Small intestine (tissue), 7 donors: ENCODE results near the gene CLCNKB. TPM values are rescaled to one million over a fixed set of nuclear protein-coding genes. Genes with fewer than 3 reads are reported as not detected.

ENCODE experiments used
- DNase-seq, 2 donors: peaks; one replicate each; pipeline versions ENCODE4 v3.0.0 to v3.0.0-alpha.2; 2013
- FAIRE-seq: peaks from 2 replicates; lab custom pipeline; 2012; peaks lifted over from hg19 to GRCh38; lab: Jason Lieb, UNC
- H3K27ac ChIP-seq, 3 donors: one replicate each; pipeline ENCODE4 v1.5.1; 2013; ENCODE audit warnings: low read length in 2 of 3, mild to moderate bottlenecking in 2 of 3, control low read depth in 1 of 3, inconsistent platforms in 1 of 3, low read depth in 1 of 3, moderate library complexity in 1 of 3
- H3K27me3 ChIP-seq, 3 donors: one replicate each; pipeline ENCODE4 v1.6.1; 2013; ENCODE audit warnings: low read length in 3 of 3, inconsistent platforms in 1 of 3; ENCODE audit not compliant: control insufficient read depth in 3 of 3, insufficient read depth in 3 of 3
- H3K36me3 ChIP-seq, 3 donors: one replicate each; pipeline ENCODE4 v1.6.1; 2013; ENCODE audit warnings: low read length in 3 of 3, inconsistent platforms in 1 of 3, low read depth in 1 of 3, mild to moderate bottlenecking in 1 of 3, moderate library complexity in 1 of 3; ENCODE audit not compliant: control insufficient read depth in 3 of 3, insufficient read depth in 2 of 3
- H3K4me1 ChIP-seq, 3 donors: one replicate each; pipeline ENCODE4 v1.6.1; 2013; ENCODE audit warnings: low read length in 2 of 3, inconsistent platforms in 1 of 3, low read depth in 1 of 3, mild to moderate bottlenecking in 1 of 3, moderate library complexity in 1 of 3; ENCODE audit not compliant: control insufficient read depth in 3 of 3, insufficient read depth in 2 of 3
- H3K4me3 ChIP-seq, 3 donors: one replicate each; pipeline ENCODE4 v1.5.1; 2013; ENCODE audit warnings: low read length in 3 of 3, control low read depth in 1 of 3, inconsistent platforms in 1 of 3, low read depth in 1 of 3, mild to moderate bottlenecking in 1 of 3, moderate library complexity in 1 of 3
- H3K9me3 ChIP-seq, 2 donors: one replicate each; pipeline ENCODE4 v1.6.1; 2013; ENCODE audit warnings: low read depth in 1 of 2, low read length in 1 of 2; ENCODE audit not compliant: control insufficient read depth in 2 of 2, insufficient read depth in 1 of 2
- WGBS, 3 donors: extraction: QIAGEN DNeasy Blood & Tissue Kit; methylation state at CpG; one replicate each; pipeline ENCODE4 v1.1.7; 2013; 5-methylcytosine and 5-hydroxymethylcytosine counted together
- polyA plus RNA-seq, 4 donors: library from polyadenylated mRNA; stranded (reverse) in 3 of 4; unstranded in 1 of 4; fragments of 200-250 nt in 3 of 4; fragments of 120-200 nt in 1 of 4; gene quantifications; one replicate each; pipeline versions ENCODE4 v1.2.1 to v1.2.3, GENCODE V29; 2013
- donor health status: healthy with polysubstance abuse.
- donor health status: control.
- donor health status: control.
- donor health status: Bipolar disorder and iron deficiency.
- donor health status: healthy.

CLCNKB gene
- polyA plus RNA-seq, 4 donors, result 0.04 to 0.19 TPM; not detected in 2

DNA sequence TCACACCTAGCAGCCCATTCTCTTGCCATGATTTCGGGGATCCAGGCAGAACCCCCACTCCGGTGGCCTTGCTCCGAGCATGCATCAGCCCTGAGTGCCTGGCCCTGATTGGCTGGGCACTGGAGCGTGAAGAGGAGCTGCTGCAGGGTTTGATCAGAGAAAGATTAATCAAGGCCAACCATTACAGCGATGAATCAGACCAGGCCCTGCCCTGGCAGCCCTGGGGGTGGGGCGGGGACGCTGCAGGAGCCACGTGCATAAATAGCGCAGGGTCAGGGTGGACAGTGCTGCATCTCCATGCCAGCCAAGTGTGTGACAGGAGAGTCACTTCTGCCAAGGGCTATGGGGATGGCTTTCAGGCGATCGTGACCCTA is 33.3 kb downstream of the CLCNKB start:
- 40 to 77% (median 55%) methylated on average over 11 of the region's 11 CpGs for WGBS, 3 donors
- H3K27me3 ChIP-seq, result peaks cover 0 to 5% (median 0%) of the 10 kb centered on the region in 3 donors
- no peaks in the 10 kb centered on the region for H3K36me3 ChIP-seq
- H3K27ac ChIP-seq, result no peak overlapping the region
- DNase-seq, result peak in 1 of 2 donors; percentile 43
- FAIRE-seq, result no peak
- no peak overlapping the region for H3K4me3 ChIP-seq
- H3K9me3 ChIP-seq, result no peaks in the 10 kb centered on the region
- H3K4me1 ChIP-seq, result peaks cover 0 to 20% (median 0%) of the 10 kb centered on the region in 3 donors

GRCh38 chr1:16077406-16078245 is 34.0 kb downstream of the CLCNKB start:
- H3K4me1 ChIP-seq, result peaks cover 0 to 22% (median 0%) of the 10 kb centered on the region in 3 donors
- H3K9me3 ChIP-seq, result no peaks in the 10 kb centered on the region
- H3K4me3 ChIP-seq, result no peak overlapping the region
- WGBS, 3 donors, result 39 to 75% (median 50%) methylated on average over 12 of the region's 12 CpGs
- H3K36me3 ChIP-seq, result no peaks in the 10 kb centered on the region
- H3K27me3 ChIP-seq, result peaks cover 0 to 5% (median 0%) of the 10 kb centered on the region in 3 donors
- DNase-seq, result no peak
- no peak for FAIRE-seq
- H3K27ac ChIP-seq, result no peak overlapping the region

- Histone ChIP-seq H3K4me1 (peaks cover 0 to 25% (median 0%) of the 10 kb centered on the region in 3 donors), H3K36me3 (no peaks in the 10 kb centered on the region), H3K27me3 (peaks cover 0 to under 1% (median 0%) of the 10 kb centered on the region in 3 donors), H3K27ac (peak overlapping the region in 1 of 3 donors; percentile 36), H3K9me3 (no peaks in the 10 kb centered on the region), H3K4me3 (no peak overlapping the region)
- WGBS, 3 donors, result 21 to 34% (median 30%) methylated on average over 10 of the region's 10 CpGs
- DNase-seq (peak; percentile 74 to 90), FAIRE-seq (no peak)
Observed at GRCh38 chr1:16078925-16079656, 35.5 kb downstream of the CLCNKB start.

- Histone ChIP-seq H3K4me3 (no peak overlapping the region), H3K4me1 (peaks cover 0 to 27% (median 0%) of the 10 kb centered on the region in 3 donors), H3K27me3 (no peaks in the 10 kb centered on the region), H3K36me3 (no peaks in the 10 kb centered on the region), H3K27ac (no peak overlapping the region), H3K9me3 (no peaks in the 10 kb centered on the region)
- 75 to 88% (median 85%) methylated on average over 5 of the region's 5 CpGs for WGBS, 3 donors
- FAIRE-seq, result no peak
- no peak for DNase-seq
Observed at GRCh38 chr1:16080422-16081150, 37.0 kb downstream of the CLCNKB start.

DNA sequence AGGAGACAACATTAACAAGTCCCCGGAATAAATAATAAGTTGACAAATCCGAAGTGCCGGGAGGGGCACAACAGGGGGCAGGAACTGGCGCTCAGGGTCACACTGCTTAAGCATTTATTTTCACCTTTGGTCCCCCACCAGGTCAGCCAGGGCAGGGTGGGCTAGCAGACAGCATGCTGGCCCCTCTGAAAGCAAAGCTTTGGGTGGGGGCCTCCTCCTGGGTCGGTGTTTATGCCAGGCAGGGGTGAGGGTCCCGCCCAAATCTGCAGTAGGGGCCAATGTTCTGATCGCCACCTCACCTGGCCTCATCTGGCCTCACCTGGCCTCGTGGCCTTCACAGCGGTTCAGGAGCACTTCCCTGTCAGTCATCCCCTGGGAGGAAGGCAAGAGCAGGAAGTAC is 38.1 kb downstream of the CLCNKB start:
- WGBS, 3 donors, result 72 to 82% (median 76%) methylated on average over 9 of the region's 9 CpGs
- Histone ChIP-seq H3K27ac (no peak overlapping the region), H3K4me1 (peaks cover 0 to 28% (median 0%) of the 10 kb centered on the region in 3 donors), H3K9me3 (no peaks in the 10 kb centered on the region), H3K36me3 (no peaks in the 10 kb centered on the region), H3K27me3 (no peaks in the 10 kb centered on the region), H3K4me3 (no peak overlapping the region)
- no peak for FAIRE-seq
- DNase-seq, result no peak

GRCh38 chr1:16082283-16083038 is 38.9 kb downstream of the CLCNKB start:
- Histone ChIP-seq H3K4me1 (peaks cover 0 to 28% (median 0%) of the 10 kb centered on the region in 3 donors), H3K9me3 (no peaks in the 10 kb centered on the region), H3K27ac (no peak overlapping the region), H3K4me3 (no peak overlapping the region), H3K27me3 (no peaks in the 10 kb centered on the region), H3K36me3 (no peaks in the 10 kb centered on the region)
- DNase-seq (peak; percentile 74 to 76), FAIRE-seq (no peak)
- WGBS, 3 donors, result 63 to 73% (median 66%) methylated on average over 9 of the region's 9 CpGs

GRCh38 chr1:16083486-16083885 is 39.9 kb downstream of the CLCNKB start:
- FAIRE-seq (no peak), DNase-seq (peak in 1 of 2 donors; percentile 25)
- no peaks in the 10 kb centered on the region for H3K9me3 ChIP-seq
- H3K27ac ChIP-seq, result no peak overlapping the region
- H3K4me3 ChIP-seq, result no peak overlapping the region
- H3K4me1 ChIP-seq, result peaks cover 0 to 28% (median 0%) of the 10 kb centered on the region in 3 donors
- 26 to 65% (median 52%) methylated on average over 5 of the region's 5 CpGs for WGBS, 3 donors
- no peaks in the 10 kb centered on the region for H3K27me3 ChIP-seq
- H3K36me3 ChIP-seq, result no peaks in the 10 kb centered on the region
